Measurements from ENCODE around the gene ESM1. TPM values are rescaled to one million over a fixed set of nuclear protein-coding genes. Genes with fewer than 3 reads are reported as not detected.

The ESM1 gene
- total and polyA plus RNA-seq, 2 of the 8 experiments (the other 6 are each of a cell fraction or from before 2014, with no cell fraction given) = not detected

DNA sequence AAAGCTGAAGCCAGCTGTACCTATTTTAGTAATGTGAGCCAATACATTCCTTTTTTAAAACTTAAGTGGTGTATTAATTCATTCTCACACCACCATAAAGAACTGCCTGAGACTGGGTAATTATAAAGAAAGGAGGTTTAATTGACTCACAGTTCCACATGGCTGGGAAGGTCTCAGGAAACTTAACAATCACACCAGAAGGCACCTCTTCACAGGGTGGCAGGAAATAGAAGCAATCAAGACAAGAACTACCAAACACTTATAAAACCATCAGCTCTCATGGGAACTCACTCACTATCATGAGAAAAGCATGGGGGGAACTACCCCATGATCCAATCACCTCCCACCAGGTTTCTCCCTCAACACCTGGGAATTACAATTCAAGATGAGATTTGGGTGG lies 21.0 kb downstream of the ESM1 start:
- H3K79me1 ChIP-seq (ENCODE audit: low read depth, low read length) = no peaks in the 10 kb centered on the region
- H3K79me2 ChIP-seq (ENCODE audit: control insufficient read depth in 1 of 2, insufficient read depth in 2 of 2, low read length in 2 of 2) = no peaks in the 10 kb centered on the region
- H3K4me2 ChIP-seq (ENCODE audit: insufficient read depth in 1 of 2, low read depth in 2 of 2, low read length in 2 of 2) = no peak overlapping the region
- no peak overlapping the region for H2AK5ac ChIP-seq (ENCODE audit: low read depth, low read length)
- H2BK12ac ChIP-seq (ENCODE audit: low read depth, low read length) = no peak overlapping the region
- no peak overlapping the region for H3K9ac ChIP-seq (replicated peaks in 1 of 4; ENCODE audit: extremely low read depth in 1 of 4, low read depth in 3 of 4, low read length in 3 of 4)
- no peaks in the 10 kb centered on the region; a peak in 1 of 4 replicates for H3K9me3 ChIP-seq (ENCODE audit: insufficient read depth in 2 of 2, low read depth in 1 of 2, low read length in 1 of 2)
- TF ChIP-seq EGR1 (IDR thresholded peaks at IDR 0.05; ENCODE audit: borderline replicate concordance, low read depth, low read length) = no peak
- no peak for TF ChIP-seq HDAC6 (IDR thresholded peaks at IDR 0.05; ENCODE audit: low read depth, low read length)
- TF ChIP-seq CTBP2 (IDR thresholded peaks at IDR 0.05; ENCODE audit: borderline replicate concordance, insufficient read depth, insufficient read length, low read length) = no peak
- no peak for TF ChIP-seq BRCA1 (IDR thresholded peaks at IDR 0.05; ENCODE audit: low read depth, low read length)
- TF ChIP-seq NRF1 (IDR thresholded peaks at IDR 0.05; ENCODE audit: low read depth, low read length) = no peak
- no peak for TF ChIP-seq CBX5 (IDR thresholded peaks at IDR 0.05; ENCODE audit: low read depth, low read length)
- TF ChIP-seq CHD2 (IDR thresholded peaks at IDR 0.05; ENCODE audit: low read length) = no peak
- no peak for TF ChIP-seq KDM4A (IDR thresholded peaks at IDR 0.05; ENCODE audit: low read depth, low read length, severe bottlenecking)
- TF ChIP-seq GTF2F1 (IDR thresholded peaks at IDR 0.05; ENCODE audit: borderline replicate concordance, low read depth, low read length) = no peak
- no peak overlapping the region for H2AFZ ChIP-seq (ENCODE audit: low read length)
- no peak overlapping the region for H3K4ac ChIP-seq (replicated peaks; ENCODE audit: insufficient read length, low read depth, low read length)
- no peak overlapping the region for H2BK120ac ChIP-seq (replicated peaks; ENCODE audit: low read depth, low read length)
- POLR2A ChIA-PET (ENCODE audit: partially characterized antibody) = no interaction called here
- H2BK5ac ChIP-seq (ENCODE audit: low read depth, low read length) = no peak overlapping the region
- H3K27ac ChIP-seq (ENCODE audit: low read depth, low read length) = no peak overlapping the region
- no peaks in the 10 kb centered on the region for H3K23me2 ChIP-seq (ENCODE audit: low read depth, low read length)
- H3K14ac ChIP-seq (ENCODE audit: insufficient read length) = no peak overlapping the region
- H2BK15ac ChIP-seq (ENCODE audit: low read length) = no peak overlapping the region
- no peak overlapping the region for H3K4me3 ChIP-seq (ENCODE audit: extremely low read depth in 1 of 4, insufficient read depth in 2 of 4, low read depth in 3 of 4, low read length in 4 of 4)
- no peak for FAIRE-seq
- H3K23ac ChIP-seq (ENCODE audit: insufficient read length) = no peak overlapping the region
- no peaks in the 10 kb centered on the region for H4K20me1 ChIP-seq (replicated peaks in 1 of 2; ENCODE audit: control insufficient read depth in 1 of 2, insufficient read depth in 2 of 2, low read length in 2 of 2)
- H2BK20ac ChIP-seq (ENCODE audit: low read length) = no peak overlapping the region
- DNase-seq (ENCODE audit: low read depth in 1 of 2, low spot score in 2 of 2) = no peak
- CTCF ChIA-PET (ENCODE audit: partially characterized antibody) = interaction anchor here (0.6 to 3.6 kb wide), 5 partner anchors 9 to 1306 kb away, joined by 3 to 24 read pairs (median 14); no protein-coding TSS in a partner anchor
- H4K8ac ChIP-seq (ENCODE audit: extremely low read depth, insufficient read depth, low read length) = no peak overlapping the region
- H3K4me1 ChIP-seq (replicated peaks in 1 of 4; ENCODE audit: control insufficient read depth in 3 of 4, insufficient read depth in 4 of 4, low read length in 3 of 4) = no peaks in the 10 kb centered on the region
- H3K18ac ChIP-seq (ENCODE audit: extremely low read depth, low read length) = no peak overlapping the region
- H3K56ac ChIP-seq (replicated peaks; ENCODE audit: insufficient read length, low read depth, low read length) = no peak overlapping the region
- H4K91ac ChIP-seq (replicated peaks; ENCODE audit: insufficient read length, low read length) = no peak overlapping the region
- H4K5ac ChIP-seq (ENCODE audit: insufficient read length, low read depth, low read length) = no peak overlapping the region
- no peaks in the 10 kb centered on the region for H3K36me3 ChIP-seq (ENCODE audit: control insufficient read depth in 2 of 4, insufficient read depth in 4 of 4, low read length in 3 of 4)
- H3K27me3 ChIP-seq (replicated peaks in 1 of 4; ENCODE audit: control insufficient read depth in 3 of 4, extremely low read depth in 1 of 4, insufficient read depth in 3 of 4, low read length in 3 of 4) = no peaks in the 10 kb centered on the region

All from H1 (cell line).